Right atrium auricular region (tissue), 2 donors: ENCODE results near the gene NGEF. TPM values are rescaled to one million over a fixed set of nuclear protein-coding genes. Genes with fewer than 3 reads are reported as not detected.

Experiments
- DNase-seq: peaks from one replicate; pipeline ENCODE4 v3.0.0-alpha.2; 2019; ENCODE audit warnings: low spot score
- H3K27ac ChIP-seq, 2 donors: fragments of 200-600 bp; sonication (generic); 1 replicate in 1 of 2; 2 replicates in 1 of 2; pipeline ENCODE4 v1.5.1; 2016 to 2019
- H3K27me3 ChIP-seq, 2 donors: fragments of 200-600 bp; sonication (generic); one replicate each; pipeline versions ENCODE4 v1.5.1 to v1.6.0; 2017 to 2019
- H3K36me3 ChIP-seq: fragments of 200-600 bp; sonication (generic); one replicate; pipeline ENCODE4 v1.5.1; 2016
- H3K4me1 ChIP-seq, 2 donors: fragments of 200-600 bp; sonication (generic); one replicate each; pipeline versions ENCODE4 v1.5.1 to v1.6.0; 2017 to 2019
- H3K4me3 ChIP-seq, 2 donors: fragments of 200-600 bp; sonication (generic); 1 replicate in 1 of 2; 2 replicates in 1 of 2; pipeline ENCODE4 v1.5.1; 2017 to 2019; ENCODE audit warnings: mild to moderate bottlenecking in 1 of 2, moderate library complexity in 1 of 2
- H3K9me3 ChIP-seq, 2 donors: fragments of 200-600 bp; sonication (generic); one replicate each; pipeline ENCODE4 v1.5.1; 2019
- CTCF ChIP-seq, 2 donors: fragments of 200-600 bp; sonication (generic); IDR thresholded peaks; one replicate each; pipeline ENCODE4 v1.5.1; 2019; ENCODE audit warnings: antibody characterized with exemption in 2 of 2
- total RNA-seq, 2 donors: library from RNA; depleted of rRNA; stranded (reverse); fragments of >200 nt; gene quantifications; one replicate each; pipeline ENCODE4 v1.1.0, GENCODE V29; 2016

Gene NGEF
- total RNA-seq, 2 donors from 2014 or later = 1.4 to 4.8 TPM

- no peaks in the 10 kb centered on the region for H3K36me3 ChIP-seq
- H3K4me3 ChIP-seq = no peak overlapping the region
- H3K9me3 ChIP-seq = no peaks in the 10 kb centered on the region
- no peak for TF ChIP-seq CTCF (IDR thresholded peaks at IDR 0.05)
- no peaks in the 10 kb centered on the region for H3K27me3 ChIP-seq
- no peaks in the 10 kb centered on the region for H3K4me1 ChIP-seq
- DNase-seq = peak; percentile 52
- no peak overlapping the region for H3K27ac ChIP-seq
Measured at GRCh38 chr2:233003658-233004555, 9.1 kb downstream of the NGEF start.

GRCh38 chr2:233002829-233003657 is 10.0 kb downstream of the NGEF start:
- Histone ChIP-seq H3K36me3 (no peaks in the 10 kb centered on the region), H3K4me3 (no peak overlapping the region), H3K27me3 (no peaks in the 10 kb centered on the region), H3K9me3 (no peaks in the 10 kb centered on the region), H3K27ac (no peak overlapping the region), H3K4me1 (no peaks in the 10 kb centered on the region)
- peak; percentile 40 for DNase-seq
- no peak for TF ChIP-seq CTCF (IDR thresholded peaks at IDR 0.05)

- Histone ChIP-seq H3K27ac (no peak overlapping the region), H3K4me3 (no peak overlapping the region), H3K4me1 (no peaks in the 10 kb centered on the region), H3K27me3 (no peaks in the 10 kb centered on the region), H3K36me3 (no peaks in the 10 kb centered on the region), H3K9me3 (no peaks in the 10 kb centered on the region)
- DNase-seq = no peak
- TF ChIP-seq CTCF (IDR thresholded peaks at IDR 0.05) = no peak
Measured at GRCh38 chr2:233000886-233001750, 11.9 kb downstream of the NGEF start.

- no peak for DNase-seq
- no peak overlapping the region for H3K27ac ChIP-seq
- TF ChIP-seq CTCF (IDR thresholded peaks at IDR 0.05) = no peak
Measured at GRCh38 chr2:232999354-232999753, 13.7 kb downstream of the NGEF start.

GRCh38 chr2:232998666-232998985 is 14.4 kb downstream of the NGEF start:
- Histone ChIP-seq H3K27ac (no peak overlapping the region), H3K4me1 (no peaks in the 10 kb centered on the region), H3K9me3 (no peaks in the 10 kb centered on the region), H3K36me3 (no peaks in the 10 kb centered on the region), H3K4me3 (no peak overlapping the region), H3K27me3 (no peaks in the 10 kb centered on the region)
- DNase-seq = no peak
- no peak for TF ChIP-seq CTCF (IDR thresholded peaks at IDR 0.05)

More at GRCh38 chr2:232999354-232999753, 13.7 kb downstream of the NGEF start:
- H3K4me1 ChIP-seq = no peaks in the 10 kb centered on the region
- no peaks in the 10 kb centered on the region for H3K27me3 ChIP-seq
- H3K36me3 ChIP-seq = no peaks in the 10 kb centered on the region
- H3K4me3 ChIP-seq = no peak overlapping the region
- H3K9me3 ChIP-seq = no peaks in the 10 kb centered on the region
